Hematopoietic multipotent progenitor cell treated with erythropoietin and hydrocortisone succinate and interleukin-3 and kit ligand, for 15 days (in vitro differentiated cells): Measurements from ENCODE around the gene RIMS4.
"Not testable (repeated sequence)": the region's sequence is repeated elsewhere in the genome, so short reads cannot be mapped to it uniquely, and the experiment has no call there.

Source experiments
- DNase-seq: peaks from one replicate; pipeline ENCODE4 v3.0.0-alpha.2; 2015; ENCODE audit warnings: low spot score

The RIMS4 gene

GRCh38 chr20:44830523-44830922 is 20.2 kb upstream of the RIMS4 start:
- no peak for DNase-seq

GRCh38 chr20:44829688-44830087 is 19.3 kb upstream of the RIMS4 start:
- no peak for DNase-seq

GRCh38 chr20:44828640-44829039 is 18.3 kb upstream of the RIMS4 start:
- no peak for DNase-seq

- DNase-seq, result no peak
These were observed 17.1 kb upstream of the RIMS4 start for GRCh38 chr20:44827401-44827800.

- DNase-seq, result not testable (repeated sequence)
These were observed 11.2 kb upstream of the RIMS4 start for GRCh38 chr20:44821576-44821975.

- no peak for DNase-seq
These were observed 9.6 kb upstream of the RIMS4 start for GRCh38 chr20:44819936-44820335.

- DNase-seq, result no peak
These were observed 7.0 kb upstream of the RIMS4 start for GRCh38 chr20:44817143-44817910.

GRCh38 chr20:44814937-44815336 is 4.6 kb upstream of the RIMS4 start:
- no peak for DNase-seq

GRCh38 chr20:44811150-44811685 is 872 bp upstream of the RIMS4 start:
- DNase-seq, result no peak

- DNase-seq, result no peak
These were observed 320 bp downstream of the RIMS4 start for GRCh38 chr20:44810061-44810390.

GRCh38 chr20:44809380-44810060 is 826 bp downstream of the RIMS4 start:
- DNase-seq, result no peak

- DNase-seq, result no peak
These were observed 2.7 kb downstream of the RIMS4 start for GRCh38 chr20:44807684-44808056.

- DNase-seq, result no peak
These were observed 3.2 kb downstream of the RIMS4 start for GRCh38 chr20:44807051-44807683.

GRCh38 chr20:44805979-44806620 is 4.2 kb downstream of the RIMS4 start:
- no peak for DNase-seq

- no peak for DNase-seq
These were observed 4.9 kb downstream of the RIMS4 start for GRCh38 chr20:44805335-44805978.

- DNase-seq, result no peak
These were observed 6.9 kb downstream of the RIMS4 start for GRCh38 chr20:44803383-44803941.

GRCh38 chr20:44802702-44803101 is 7.6 kb downstream of the RIMS4 start:
- no peak for DNase-seq

- no peak for DNase-seq
These were observed 9.8 kb downstream of the RIMS4 start for GRCh38 chr20:44800391-44801046.

- DNase-seq, result no peak
These were observed 10.7 kb downstream of the RIMS4 start for GRCh38 chr20:44799691-44800090.

GRCh38 chr20:44796758-44797457 is 13.4 kb downstream of the RIMS4 start:
- no peak for DNase-seq

GRCh38 chr20:44796311-44796710 is 14.0 kb downstream of the RIMS4 start:
- DNase-seq, result no peak
